Stimulated activated CD8-positive, alpha-beta memory T cell treated with anti-CD3 and anti-CD28 coated beads, Interleukin-12 subunit alpha, Interleukin-12 subunit beta, amount 100 ng/mL, for 24 hours (primary cell): ENCODE measurements around the gene CELF2.

Source experiments
- DNase-seq: peaks from one replicate; pipeline ENCODE4 v3.0.0-alpha.2; 2020; ENCODE audit errors: extremely low read depth

Gene CELF2

GRCh38 chr10:11004144-11005077, 13.3 kb upstream of the CELF2 start:
- DNase-seq = no peak

DNA sequence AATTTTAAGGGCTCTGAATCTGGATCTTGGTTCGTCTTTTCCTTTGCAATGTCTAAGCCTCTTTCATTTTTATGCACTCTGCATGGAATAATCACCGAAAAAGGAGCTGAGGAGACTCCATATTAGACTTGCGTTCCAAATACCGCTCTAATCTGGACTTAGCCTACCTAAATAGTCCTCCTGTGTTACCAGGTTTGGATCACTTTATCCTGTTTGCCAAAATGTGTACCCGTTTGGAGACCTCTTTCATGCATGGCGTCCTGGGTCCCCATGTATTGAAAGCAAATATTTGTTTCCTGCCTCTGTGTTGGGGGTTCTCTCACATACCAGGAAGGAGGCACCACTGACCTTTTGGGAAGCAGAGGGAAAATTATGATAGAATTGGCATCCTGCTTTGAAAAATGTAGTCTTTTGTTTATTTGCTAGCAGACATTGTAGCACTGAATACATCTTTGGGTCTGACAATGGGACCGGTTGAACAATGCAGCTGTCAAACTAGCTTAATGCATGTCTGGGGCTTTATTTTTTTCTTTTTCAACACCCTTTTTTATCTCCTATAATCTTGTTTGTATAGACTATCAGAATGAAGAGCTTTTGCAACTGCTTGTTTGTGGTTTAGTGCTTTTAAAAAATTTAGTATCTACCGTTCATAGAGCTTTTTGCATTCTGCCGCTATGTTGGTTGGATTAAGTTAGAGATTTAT, 11.8 kb upstream of the CELF2 start:
- DNase-seq = no peak

GRCh38 chr10:11006428-11006825, 11.2 kb upstream of the CELF2 start:
- no peak for DNase-seq

DNA sequence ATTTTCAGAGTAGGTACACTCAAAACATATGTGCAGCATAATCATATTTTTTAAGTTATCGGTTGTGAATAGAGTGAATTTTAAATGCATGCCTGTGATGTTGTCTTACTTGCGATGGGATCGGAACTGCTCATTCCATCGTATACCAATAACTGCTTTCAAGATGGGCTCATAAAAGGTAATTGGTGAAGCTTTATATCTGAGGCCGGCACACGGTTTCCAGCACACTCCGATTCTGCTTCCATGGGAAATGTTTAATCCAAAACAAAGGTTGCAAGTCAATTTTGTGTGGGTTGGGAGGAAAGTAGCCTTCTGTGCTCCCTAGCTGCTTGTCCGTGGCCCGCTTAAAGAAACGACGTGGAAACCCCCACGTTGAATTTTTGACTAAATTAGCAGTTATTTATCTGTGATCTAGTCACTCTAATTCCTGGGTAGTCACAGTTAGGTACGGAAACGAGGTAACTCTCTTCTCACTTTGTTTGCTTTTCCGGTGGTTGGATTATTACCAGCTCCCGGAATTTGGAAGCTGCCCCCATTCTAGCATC, 10.1 kb upstream of the CELF2 start:
- no peak for DNase-seq

DNA sequence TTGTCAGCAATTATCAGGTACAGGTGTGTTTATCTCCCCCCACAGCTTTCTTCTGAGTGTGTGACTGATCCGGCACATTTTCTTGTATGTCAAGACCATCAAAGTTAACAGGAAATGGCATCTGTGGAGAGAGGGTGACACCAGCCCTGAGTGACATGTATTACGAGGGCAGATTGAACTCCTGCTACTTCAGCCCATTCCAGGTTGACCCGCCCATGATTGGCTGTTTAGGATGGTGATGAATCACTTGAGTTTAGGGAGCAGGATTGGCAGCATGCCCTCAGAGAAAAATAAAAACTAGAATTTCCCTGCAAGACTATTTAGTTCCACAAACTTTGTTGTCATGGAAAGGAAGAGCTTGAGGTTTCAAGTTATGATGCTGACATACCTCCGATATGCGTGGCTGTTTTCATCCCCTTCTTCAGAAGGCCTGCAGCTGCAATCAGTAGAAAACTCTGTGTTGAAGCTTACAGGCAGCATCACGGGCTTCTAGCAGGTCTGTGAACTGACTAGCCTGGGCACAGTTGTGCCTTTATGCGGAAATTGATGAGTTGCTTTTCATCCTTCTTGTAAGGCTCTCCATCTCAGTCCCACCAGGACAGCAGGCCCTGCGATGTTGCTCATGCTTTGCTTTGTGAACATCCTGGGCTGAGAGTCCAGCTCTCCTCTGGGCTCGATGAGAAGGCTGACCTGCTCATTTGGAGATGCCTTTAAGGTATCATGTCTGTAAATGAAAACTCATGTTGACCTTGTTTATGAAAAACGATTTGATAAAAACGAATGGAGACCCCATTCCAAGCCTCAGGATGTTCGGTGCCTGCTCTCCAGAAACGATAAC, 8.0 kb upstream of the CELF2 start:
- DNase-seq = no peak

DNA sequence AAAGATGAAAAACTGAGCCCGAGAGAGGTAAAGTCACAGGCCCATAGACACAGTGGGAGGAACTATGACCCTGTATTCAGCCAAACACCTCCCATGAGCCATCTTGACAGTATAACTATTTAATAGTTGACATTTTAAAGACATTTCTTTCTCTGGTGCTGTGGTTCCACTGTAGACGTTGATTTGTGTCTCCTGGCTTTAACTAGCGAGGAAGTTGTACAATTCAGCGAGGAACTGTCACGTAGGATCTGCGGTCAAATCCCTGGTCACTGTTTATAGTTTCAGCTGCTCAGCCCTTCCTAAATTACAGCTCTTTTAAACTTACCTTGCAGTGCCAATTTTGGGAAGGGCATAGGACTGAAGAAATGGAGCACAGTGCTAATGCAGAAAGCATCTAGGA, 7.1 kb upstream of the CELF2 start:
- no peak for DNase-seq

- no peak for DNase-seq
These were observed 6.2 kb upstream of the CELF2 start for GRCh38 chr10:11011436-11011835.

GRCh38 chr10:11011984-11012383, 5.7 kb upstream of the CELF2 start:
- no peak for DNase-seq

DNA sequence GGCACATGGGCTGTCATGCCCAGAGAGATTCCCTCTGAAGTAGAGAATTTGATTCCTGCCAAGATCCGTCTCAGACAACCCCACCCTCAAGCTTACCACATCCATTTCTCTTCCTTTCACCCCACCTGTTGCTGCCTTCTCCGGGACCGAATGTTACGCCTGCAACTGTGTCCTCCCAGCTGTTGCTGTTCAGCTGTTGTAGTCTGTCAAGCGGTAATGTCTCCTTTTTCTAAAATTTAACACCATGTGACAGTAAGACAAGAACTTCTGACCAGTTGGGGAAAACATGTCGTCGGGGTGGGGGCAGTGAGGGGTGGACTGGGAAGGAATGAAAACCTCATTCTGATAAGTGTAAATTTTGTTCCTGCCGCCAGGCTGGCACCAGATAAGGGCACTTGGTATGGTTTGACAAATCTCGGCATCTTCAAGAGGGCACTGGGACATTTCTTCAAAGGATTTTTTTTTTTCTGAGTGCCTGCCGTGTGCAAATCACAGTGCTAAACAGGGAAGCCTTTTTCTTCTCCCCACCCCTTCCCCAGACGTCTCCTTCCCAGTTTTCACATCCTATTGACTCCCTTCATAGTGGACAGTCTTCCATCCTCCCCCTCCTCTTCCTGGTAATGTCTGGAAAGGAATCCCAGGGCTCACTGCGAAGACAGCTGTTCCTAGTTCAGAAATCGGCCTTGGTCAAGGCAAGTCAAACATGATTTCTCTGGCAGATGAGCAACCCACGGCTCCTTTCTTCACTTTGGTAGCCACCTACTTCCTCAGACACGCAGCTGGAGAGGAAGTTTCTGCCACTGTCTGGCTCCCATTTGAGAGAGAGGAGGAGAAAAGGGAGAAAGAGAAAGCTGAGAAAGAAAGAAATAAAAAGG, 5.0 kb upstream of the CELF2 start:
- DNase-seq = no peak

GRCh38 chr10:11013836-11014235, 3.8 kb upstream of the CELF2 start:
- DNase-seq = no peak

DNA sequence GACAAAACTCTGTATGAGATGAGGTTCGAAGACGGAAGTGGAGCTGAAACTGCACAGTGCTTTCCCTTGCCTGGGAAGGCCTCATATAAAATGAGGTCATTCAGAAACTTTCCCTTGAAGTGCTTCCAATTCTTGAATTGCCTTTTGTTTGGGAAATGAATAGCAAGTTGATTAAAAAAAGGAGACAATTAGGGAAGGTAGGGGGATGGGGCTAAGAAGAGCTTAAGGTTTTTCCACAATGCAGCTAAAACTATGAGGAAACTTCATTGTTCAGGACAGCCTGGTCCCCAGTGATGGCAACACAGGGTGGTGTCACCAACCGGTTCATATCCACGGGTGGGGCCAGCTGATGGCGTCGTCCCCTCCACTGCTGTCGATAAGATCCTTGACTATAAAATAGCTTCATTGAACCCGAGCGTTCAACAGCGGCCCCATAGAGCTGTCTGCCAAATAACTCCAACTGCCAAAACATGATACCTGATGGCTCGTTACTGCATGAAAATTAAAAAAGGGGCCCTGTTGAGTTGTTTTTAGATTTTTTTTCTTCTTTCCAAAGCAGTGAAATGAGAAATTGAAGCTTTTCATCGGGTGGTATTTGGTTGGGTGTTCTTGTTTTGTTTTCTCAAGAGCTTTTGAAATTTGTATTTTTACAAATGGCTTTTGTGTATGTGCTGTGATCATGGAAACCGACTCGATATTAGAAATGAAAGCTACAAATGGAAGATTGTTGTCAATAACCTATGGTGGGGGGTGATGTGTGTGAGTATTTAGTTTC, 2.8 kb upstream of the CELF2 start:
- no peak for DNase-seq

GRCh38 chr10:11015446-11015934, 2.2 kb upstream of the CELF2 start:
- DNase-seq = no peak

DNA sequence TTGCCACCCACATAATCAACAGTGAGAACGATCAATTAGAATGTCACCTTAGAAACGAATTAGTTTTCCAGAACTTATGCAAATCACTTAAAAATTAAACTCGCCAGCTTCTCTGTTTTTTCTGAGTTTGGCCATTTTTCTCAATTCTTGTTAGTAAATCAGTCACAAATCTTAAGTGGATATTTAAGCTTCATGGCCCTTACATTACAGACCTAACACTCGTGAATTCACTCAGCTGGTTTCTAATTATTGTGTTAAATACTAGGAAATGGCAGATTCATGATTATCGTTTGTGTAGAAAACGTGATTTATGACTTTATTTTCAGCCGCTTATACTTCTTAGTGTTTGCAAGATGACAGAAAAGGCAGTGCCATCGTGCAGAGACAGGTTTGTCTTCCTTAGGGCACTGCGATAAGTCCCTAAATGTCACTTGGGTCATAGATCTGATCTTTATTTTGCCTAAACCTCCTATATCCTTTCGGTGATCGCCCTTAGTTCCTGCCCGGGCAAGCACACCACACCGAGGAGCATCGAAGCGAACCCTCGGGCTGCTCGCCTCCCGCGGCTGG, 587 bp upstream of the CELF2 start:
- no peak for DNase-seq

DNA sequence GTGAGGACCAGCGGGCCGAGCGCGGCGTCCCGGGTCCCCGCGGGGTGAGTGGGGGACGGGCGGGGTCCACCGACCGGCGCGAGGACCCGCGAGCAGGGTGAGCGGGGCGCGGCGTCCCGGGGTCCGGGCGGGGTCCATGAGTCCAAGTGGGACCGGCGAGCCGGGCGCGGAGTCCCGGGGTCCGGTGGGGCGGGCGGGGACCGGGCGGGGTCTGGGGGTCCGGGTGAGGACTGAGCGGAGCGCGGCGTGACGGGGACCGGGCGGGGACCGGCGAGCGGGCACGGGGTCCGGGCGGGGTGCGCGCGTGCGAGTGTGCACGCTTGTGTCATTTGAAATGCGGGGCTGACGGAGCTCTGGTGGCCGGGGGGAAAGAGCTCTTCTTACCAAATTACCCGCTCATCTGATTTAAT, 765 bp downstream of the CELF2 start:
- no peak for DNase-seq

GRCh38 chr10:11018855-11019631, 1.4 kb downstream of the CELF2 start:
- DNase-seq = no peak

DNA sequence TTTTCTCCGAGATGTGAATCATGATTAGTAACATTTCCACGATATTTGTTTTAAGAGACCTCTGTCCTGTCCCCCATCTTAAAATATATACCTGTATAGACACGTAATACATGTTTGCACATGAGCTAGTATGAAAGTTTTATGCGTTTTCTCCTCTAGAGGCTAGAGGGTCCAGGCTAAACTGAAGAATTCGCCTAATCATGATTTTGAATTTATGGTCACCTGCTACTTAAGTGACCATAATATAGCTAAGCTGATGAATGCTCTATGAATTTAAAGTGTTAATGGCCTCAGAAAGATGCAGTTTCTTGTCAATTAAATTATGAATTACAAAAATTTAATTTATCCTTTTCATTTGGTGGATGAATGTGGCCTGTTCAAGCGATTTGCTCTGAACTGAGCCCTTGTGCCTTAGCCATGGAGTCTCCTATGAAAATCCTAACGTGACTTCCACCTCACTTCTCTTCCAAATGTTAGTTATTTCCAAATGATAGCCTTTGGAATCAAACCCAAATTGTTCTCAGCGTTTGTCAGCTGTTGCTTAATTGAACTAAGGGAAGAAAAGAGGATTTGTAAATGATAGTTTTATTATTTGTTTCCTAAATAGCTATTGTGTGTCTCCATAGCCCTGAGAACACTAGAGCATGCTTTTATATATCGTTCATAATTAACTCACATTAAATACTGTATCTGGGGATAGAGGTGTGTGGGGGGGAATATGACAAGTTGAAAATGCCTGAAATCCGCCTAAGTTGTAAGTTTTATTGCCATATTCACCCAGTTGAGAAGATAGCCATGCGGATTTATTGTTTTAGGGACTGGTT, 2.3 kb downstream of the CELF2 start:
- no peak for DNase-seq

GRCh38 chr10:11020548-11020942, 2.9 kb downstream of the CELF2 start:
- no peak for DNase-seq

DNA sequence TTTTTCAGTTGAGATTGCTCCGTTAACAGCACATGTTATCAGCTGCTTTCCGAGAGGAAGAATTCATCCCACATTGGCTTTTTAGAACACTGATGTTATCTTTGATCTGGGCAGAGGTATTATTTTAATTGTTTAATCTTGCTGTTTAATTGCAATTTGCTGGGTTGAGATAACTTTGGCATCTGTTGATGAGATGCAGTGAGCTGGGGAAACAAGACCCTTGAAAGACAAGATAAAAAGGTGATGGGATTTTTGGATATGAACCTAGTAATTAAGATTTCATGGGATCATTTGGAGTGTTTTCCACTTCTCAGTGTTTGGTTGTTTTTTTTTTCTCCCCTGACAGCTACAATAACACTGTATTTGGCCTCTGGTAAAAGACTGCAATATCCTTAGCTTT, 4.5 kb downstream of the CELF2 start:
- no peak for DNase-seq
